Effector CD8-positive, alpha-beta T cell (primary cell): ENCODE measurements around the gene CPED1.
"Not testable (repeated sequence)": the region's sequence is repeated elsewhere in the genome, so short reads cannot be mapped to it uniquely, and the experiment has no call there.

ENCODE experiments used
- DNase-seq: peaks from one replicate; lab custom pipeline; 2025; lab: John Stamatoyannopoulos, UW

The CPED1 gene

DNA sequence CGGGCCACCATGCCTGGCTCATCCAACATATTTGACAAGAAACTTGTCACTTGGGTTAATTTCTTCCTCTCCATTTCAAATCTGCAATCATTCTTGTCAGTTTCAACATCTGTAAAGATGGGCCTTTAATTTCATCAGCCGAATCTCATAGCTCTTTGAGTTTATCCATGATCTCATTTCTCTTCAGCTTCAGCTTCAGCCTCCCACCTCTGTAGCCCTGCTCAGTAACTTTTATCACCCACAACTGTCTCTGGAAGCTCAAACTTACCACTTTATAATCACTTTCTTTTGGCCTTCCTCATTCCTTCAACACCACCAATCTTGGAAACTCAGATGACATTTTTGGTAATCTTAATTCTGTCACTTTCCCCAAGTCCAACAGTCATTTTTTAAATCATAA lies 83.2 kb downstream of the CPED1 start:
- DNase-seq: no peak

GRCh38 chr7:121072826-121073225 lies 84.3 kb downstream of the CPED1 start:
- no peak for DNase-seq

DNA sequence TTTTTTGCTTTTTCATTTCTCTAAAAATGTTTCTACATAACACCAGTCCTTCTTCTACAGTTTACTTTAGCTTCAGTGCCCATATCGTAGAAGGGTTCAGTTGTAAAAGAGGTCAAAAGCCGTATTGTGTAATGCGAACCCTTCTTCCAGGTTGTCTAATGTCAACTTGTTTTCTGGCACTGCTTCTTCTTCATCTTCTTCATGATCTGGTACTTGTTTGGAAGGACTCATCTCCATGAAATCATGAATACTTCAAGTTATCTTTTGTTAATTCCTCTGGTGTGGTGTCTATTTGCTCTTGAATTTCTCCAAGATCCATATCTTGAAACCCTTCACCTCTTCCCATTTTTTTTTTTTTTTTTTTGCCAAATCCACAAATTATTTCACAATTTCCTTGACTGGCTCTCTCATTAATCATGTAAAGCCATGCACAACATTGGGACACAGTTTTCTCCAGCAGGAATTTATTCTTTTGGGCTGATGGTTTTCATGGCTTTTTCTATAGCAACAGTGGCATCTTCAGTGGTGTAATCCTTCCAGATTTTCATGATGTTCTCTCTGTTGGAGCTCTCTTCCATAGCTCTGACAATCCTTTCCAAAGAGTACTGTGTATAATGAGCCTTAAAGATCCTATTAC lies 85.1 kb downstream of the CPED1 start:
- no peak for DNase-seq

DNA sequence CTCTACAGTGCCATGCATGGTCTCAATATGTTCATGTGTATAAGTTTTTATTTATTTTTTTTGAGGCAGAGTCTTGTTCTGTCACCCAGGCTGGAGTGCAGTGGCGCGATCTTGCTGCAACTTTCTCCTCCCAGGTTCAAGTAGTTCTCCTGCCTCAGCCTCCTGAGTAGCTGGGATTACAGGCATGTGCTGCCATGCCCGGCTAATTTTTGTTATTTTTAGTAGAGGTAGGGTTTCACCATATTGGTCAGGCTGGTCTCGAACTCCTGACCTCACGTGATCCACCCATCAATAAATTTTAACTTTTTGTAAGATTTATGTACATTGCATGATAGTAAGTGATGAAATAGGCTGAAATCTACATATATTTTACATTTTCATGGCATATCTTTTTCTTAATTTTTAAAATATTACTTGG lies 86.9 kb downstream of the CPED1 start:
- not testable (repeated sequence) for DNase-seq

DNA sequence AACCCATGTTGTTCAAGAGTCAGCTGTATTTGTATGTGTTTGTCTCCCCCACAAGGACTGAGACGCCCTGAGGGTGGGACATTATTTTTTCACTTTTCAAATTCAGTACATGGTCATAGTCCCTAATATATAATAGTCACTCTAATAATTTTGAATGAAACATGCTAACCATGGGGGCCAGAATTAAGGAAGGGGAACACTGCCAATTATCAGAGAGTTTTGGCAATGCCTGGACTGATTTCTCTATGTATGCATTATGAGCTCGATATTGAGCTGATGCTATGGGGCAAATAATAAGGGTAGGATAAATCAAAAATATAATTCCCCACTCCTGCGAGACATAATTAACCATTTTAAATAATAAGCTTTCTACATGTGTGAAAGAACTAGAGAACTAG lies 87.4 kb downstream of the CPED1 start:
- no peak for DNase-seq

DNA sequence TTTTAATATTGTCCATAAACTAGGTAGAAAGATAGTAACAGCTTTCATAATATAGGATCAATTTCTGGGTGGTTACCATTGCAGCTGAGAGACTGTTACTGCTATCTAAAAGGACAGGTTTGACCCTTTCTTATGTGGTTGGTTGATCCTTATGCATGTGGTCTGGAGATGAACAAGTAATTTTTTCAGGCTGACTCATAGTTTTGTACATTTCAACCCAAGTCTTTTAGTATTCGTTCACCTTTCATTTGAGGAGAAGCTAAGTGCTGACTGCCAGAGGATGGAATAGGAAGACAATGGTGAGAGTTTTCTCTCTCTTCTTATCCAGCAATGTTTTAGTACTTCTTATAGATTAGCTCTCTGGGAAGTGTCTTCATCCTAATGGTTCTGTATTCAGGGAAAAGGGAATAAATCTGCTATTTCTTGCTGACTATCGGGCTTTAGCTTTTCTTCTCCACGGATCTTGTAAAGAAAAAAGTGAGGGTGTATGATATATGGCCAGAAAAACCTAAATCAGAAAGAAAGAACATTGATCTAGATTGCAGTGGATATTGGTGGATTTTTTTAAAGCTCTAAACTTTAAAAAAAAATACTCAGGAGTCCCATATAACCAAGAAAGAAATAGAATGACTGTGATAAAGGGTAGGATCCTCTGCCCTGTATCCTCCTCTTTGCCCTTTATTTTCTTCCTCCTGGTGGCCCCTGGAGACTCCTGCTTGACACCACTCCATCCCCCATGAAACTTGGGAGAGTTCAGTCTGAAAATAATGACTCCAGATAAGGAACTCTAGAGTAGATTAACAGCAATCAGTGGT lies 88.0 kb downstream of the CPED1 start:
- DNase-seq: no peak

- no peak for DNase-seq
Observed at GRCh38 chr7:121077165-121077630, 88.7 kb downstream of the CPED1 start.

DNA sequence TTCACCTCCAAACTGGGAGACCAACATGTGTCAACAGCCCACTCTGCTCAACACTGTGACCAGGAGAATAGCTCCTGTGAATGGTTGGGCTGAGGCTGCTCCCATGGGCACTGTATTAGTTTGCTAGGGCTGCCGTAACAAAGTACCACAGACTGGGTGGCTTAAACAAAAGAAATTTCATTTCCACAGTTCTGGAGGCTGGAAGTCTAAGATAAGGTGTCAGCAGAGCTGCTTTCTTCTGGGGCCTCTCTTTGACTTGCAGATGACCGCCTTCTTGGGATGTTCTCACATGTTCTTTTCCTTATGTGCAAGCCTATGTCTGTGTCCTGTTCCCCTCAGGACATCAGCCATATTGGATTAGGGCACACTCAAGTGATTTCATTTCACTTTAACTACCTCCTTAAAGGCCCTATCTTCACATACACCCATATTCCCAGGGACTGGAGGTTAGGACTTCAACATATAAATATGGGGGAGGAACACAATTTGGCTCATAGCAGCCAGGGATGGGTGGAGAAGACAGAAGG lies 90.3 kb downstream of the CPED1 start:
- no peak for DNase-seq

GRCh38 chr7:121079425-121080169 lies 91.1 kb downstream of the CPED1 start:
- no peak for DNase-seq

- DNase-seq: no peak
Observed at GRCh38 chr7:121080257-121080912, 91.9 kb downstream of the CPED1 start.

GRCh38 chr7:121080913-121081326 lies 92.4 kb downstream of the CPED1 start:
- DNase-seq: no peak

GRCh38 chr7:121081327-121081936 lies 92.9 kb downstream of the CPED1 start:
- DNase-seq: no peak

DNA sequence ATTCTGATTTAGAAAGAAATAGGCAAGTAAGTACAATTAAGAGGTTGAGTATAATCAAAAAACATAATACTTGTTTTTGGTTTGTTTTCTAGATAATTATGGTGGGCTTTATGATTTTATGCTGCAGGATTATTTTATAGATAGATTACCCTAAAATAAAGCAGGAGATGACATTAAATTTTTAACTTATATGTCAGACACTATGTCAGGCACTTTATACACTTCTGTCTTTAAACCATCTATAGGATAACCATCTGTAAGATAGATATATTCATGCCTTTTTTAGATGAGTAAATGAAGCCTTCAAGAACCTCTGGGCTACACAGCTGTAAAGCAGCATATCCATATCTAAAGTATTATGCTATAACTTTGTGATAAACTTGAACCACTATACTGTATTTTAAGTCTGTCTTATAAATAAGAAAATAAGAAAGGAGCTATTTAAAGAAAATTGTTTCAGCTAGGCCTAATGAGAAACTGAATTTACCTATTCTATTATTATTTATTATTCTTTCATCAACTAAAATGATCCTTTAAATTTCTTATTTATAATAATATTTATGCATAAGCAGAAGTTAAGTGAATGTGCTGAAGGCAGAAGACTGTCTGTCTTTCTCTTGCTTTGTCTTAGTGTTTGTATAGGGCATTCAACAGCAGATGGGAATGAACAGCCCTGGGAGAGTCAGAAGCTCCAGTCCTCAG lies 94.0 kb downstream of the CPED1 start:
- DNase-seq: no peak

DNA sequence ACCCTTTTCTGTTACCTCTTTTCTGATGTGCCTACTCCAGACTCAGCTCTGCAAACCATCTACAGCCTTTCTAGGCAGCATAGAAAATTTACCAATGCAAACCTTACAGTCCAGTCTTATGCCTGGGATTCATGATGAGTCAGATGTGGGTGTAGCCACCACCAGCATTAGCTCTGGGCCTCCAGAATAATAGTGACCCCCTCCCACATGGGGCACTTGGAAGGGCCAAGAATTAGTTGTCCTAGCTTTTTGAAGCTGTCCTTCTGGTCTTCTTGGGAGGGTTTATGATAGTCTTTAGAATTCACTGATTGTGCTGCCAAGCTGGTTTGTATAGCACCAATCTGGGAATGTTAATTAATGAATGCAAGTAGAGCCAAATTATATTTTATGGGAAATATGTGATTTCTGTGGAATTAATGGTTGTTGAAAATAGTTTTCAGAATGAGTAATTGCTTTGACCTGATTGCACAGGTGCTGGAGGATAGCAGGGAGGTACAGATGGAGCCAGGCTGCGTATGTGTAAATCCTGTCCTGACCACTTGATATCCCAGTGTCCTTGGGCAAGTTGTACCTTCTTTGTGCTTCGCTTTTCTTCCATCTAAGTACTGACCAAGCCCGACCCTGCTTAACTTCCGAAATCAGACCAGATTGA lies 94.8 kb downstream of the CPED1 start:
- no peak for DNase-seq

DNA sequence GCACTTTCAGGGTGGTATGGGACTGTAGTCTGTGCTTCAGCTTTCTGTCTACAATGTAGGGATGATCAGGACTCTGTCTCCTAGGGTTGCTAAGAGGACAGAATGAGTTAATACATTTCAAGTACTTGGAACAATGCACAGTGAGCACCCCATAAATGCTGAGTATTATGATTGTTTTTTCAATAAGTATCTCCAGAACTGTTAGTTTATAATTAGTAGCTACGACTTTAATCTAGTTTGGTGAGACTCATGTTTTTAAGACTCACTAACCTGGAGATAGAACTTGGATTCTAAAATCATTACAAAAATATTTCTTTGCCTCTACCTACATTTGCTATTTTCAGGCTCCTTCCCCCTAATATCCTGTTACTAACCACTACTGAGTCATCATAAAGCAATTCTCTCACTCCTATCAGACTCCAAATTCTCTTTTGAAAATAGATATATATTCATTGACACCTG lies 95.3 kb downstream of the CPED1 start:
- no peak for DNase-seq

GRCh38 chr7:121084256-121084655 lies 95.7 kb downstream of the CPED1 start:
- DNase-seq: no peak

GRCh38 chr7:121084748-121085336 lies 96.3 kb downstream of the CPED1 start:
- DNase-seq: no peak

GRCh38 chr7:121085922-121086321 lies 97.4 kb downstream of the CPED1 start:
- DNase-seq: no peak

- DNase-seq: no peak
Observed at GRCh38 chr7:121088870-121089269, 100.4 kb downstream of the CPED1 start.

DNA sequence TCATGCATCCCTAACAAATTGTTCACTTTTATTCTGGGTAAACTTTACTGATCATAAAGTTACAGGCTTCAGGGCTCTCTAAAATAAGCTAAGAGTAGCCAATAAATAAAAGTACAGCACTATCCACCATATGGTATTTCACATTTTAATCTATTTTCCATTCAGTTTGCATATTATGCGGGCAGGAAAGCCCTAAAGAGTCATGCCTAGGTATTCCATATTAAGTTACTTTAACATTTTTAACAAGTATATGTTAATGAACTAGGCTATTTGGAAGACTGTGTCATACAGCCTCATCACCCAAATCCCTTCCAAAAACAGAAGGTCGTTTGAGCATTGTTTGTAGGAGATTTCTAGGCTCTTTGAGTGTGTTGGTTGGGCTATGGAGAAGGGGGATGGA lies 106.3 kb downstream of the CPED1 start:
- DNase-seq: no peak
